Fibroblast of mammary gland (primary cell): ENCODE results near the gene TULP4.
A peak's percentile ranks its signal among the peaks of the same experiment; 100 is the strongest.

Experiments
- DNase-seq: peaks from one replicate; pipeline ENCODE4 v3.0.0-alpha.2; 2010; ENCODE audit warnings: low read depth
- H3K4me3 ChIP-seq: 2 replicates; pipeline ENCODE4 v1.5.1; 2011; ENCODE audit warnings: low read depth, mild to moderate bottlenecking, low read length, moderate library complexity; ENCODE audit not compliant: control insufficient read depth
- TF ChIP-seq, protein P1 (sequence below): conservative IDR thresholded peaks from 2 replicates; pipeline ENCODE4 v1.5.1; 2011; ENCODE audit warnings: low read depth, low read length, inconsistent platforms; ENCODE audit not compliant: control insufficient read depth, insufficient read depth

Gene TULP4

DNA sequence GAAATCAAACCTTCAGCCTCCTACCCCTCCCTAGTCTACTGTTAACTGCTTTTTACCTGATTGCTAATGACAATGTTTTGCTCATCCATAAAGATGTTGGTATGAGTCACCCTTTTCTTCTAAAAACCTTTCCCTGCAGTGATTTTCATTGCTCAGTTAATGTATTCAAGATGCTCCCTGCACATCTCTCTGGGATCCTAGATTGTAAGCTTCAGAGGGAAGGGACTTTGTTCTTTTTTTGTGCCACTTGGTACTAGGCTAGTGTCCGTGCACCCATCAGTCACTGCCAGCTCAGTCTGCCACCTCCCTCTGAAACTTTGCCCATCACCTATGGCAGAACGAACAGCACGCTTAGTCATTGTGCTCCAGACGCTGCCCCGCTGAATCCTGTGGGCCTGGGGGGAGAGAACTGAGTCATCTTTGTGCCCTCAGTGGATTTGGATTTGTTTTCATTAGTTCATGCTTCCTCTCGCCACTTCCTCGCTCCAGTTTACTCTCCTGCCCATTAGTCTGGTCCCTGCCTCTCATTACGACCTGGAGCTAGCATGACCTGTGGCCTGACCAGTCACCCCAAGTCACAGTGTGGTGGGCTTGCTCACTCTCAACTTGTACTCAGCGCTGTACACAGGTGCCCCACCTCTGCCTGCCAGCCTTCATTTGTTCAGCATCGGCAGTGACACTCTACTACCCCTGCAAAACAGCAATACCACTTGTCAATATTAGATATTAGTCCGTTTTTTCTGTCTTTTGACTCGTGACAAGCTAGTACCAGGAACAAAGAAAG lies 169.6 kb downstream of the TULP4 start:
- TF ChIP-seq, protein P1, sequence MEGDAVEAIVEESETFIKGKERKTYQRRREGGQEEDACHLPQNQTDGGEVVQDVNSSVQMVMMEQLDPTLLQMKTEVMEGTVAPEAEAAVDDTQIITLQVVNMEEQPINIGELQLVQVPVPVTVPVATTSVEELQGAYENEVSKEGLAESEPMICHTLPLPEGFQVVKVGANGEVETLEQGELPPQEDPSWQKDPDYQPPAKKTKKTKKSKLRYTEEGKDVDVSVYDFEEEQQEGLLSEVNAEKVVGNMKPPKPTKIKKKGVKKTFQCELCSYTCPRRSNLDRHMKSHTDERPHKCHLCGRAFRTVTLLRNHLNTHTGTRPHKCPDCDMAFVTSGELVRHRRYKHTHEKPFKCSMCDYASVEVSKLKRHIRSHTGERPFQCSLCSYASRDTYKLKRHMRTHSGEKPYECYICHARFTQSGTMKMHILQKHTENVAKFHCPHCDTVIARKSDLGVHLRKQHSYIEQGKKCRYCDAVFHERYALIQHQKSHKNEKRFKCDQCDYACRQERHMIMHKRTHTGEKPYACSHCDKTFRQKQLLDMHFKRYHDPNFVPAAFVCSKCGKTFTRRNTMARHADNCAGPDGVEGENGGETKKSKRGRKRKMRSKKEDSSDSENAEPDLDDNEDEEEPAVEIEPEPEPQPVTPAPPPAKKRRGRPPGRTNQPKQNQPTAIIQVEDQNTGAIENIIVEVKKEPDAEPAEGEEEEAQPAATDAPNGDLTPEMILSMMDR, result no peak
- DNase-seq, result peak; percentile 90
- H3K4me3 ChIP-seq, result no peak overlapping the region

DNA sequence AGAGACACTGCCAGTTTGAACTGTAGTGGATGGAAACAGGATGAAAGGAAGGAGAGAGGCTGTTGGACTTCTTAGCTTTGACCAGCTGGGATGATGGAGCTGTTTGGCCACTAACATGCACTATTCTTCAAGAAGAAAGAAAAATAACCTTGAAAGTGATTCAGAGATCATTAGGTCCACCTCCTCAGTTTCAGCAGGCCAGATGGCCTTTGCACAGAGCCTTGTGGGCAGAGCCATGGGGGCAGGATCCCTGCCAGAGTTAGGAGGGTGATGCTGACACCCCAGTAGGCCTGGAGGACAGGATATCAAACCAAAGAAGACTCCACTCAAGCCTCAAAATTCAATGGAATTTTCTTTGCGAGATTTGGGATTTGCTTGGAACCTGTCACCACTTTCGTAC lies 173.2 kb downstream of the TULP4 start:
- TF ChIP-seq, protein P1, result no peak
- H3K4me3 ChIP-seq, result no peak overlapping the region
- DNase-seq, result peak; percentile 54

DNA sequence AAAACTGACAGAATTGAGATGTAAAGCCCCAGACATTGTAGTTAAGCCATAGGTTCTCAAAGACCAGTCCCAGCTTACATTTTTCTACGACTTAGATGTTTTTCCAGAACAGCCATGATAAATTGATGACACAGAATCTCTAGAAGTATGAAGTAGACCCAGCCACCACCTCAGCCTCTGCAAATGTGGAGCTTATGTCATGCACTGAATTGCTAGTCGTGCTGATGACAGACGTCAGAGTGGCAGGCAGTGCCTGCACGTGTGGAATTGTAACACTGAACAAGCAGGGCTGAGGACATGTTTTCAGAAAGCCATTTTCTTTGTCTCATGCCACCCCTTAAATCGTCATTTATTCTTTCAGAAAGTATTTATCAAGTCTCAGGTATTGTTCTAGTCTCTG lies 175.2 kb downstream of the TULP4 start:
- TF ChIP-seq, protein P1, result no peak
- no peak overlapping the region for H3K4me3 ChIP-seq

DNA sequence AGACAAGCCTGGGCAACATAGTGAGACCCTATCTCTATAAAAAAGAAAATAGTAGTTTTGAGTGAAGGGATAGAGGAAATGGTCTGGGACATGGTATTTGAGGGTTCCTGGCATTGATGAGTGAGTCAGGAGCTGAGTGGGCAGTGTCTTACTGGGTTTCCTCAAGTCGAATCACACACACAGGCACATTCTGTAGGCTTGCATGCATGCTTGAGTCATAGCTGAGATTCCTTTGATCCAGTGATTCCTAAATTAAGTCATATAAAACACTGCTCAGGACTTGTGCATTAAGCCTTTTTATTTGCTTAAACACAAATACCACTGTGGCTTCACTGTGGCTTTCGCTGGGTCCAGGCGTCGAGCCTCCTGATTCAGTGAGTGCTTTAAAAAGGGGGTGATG lies 175.8 kb downstream of the TULP4 start:
- peak; percentile 98 for DNase-seq
- H3K4me3 ChIP-seq, result no peak overlapping the region
- TF ChIP-seq, protein P1, result no peak

More for the DNA sequence above, 175.2 kb downstream of the TULP4 start:
- peak; percentile 49 for DNase-seq

DNA sequence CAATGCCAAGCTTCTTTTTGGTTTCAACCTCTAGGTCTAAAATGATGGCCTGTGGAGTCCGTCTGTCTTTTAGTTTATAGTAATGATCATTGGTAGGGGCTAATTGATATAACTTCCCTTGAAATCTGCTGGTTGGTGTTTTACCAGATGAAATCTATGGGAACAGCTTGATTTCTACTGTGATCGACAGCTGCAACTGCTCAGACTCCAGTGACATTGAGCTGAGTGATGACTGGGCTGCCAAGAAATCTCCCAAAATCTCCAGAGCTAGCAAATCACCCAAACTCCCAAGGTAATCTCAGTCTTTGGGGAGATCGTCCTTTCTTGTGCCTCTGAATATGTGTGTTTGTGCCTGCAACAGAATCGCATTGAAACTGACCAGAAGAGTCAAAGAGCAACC lies 177.2 kb downstream of the TULP4 start:
- TF ChIP-seq, protein P1, result no peak
- DNase-seq, result no peak
- H3K4me3 ChIP-seq, result no peak overlapping the region

DNA sequence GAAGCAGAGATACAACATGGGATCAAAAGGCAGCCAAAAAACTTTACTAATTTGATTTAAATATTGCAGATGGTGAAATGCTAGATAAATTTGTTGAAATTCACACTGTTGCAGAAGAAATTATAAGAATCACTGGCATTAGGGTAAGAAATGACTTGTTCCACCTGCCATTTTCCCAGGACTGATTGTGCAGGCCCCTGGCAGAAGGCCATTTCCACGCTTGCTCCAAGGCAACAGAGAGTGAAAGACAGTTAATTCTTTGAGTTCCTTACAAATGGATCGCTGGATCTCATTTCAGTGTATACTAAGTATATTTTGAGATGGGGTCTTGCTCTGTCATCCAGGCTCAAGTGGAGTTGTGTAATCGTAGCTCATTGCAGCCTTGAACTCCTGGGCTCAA lies 180.6 kb downstream of the TULP4 start:
- no peak for DNase-seq
- TF ChIP-seq, protein P1, result no peak
- H3K4me3 ChIP-seq, result no peak overlapping the region
